ENCODE measurements around the gene THPO.

GRCh38 chr3:184372911-184373310 is 5.1 kb downstream of the THPO start:
- no peak for TF ChIP-seq EZH2 (IDR thresholded peaks at IDR 0.05)
- TF ChIP-seq CTCF (IDR thresholded peaks at IDR 0.05): no peak

All from neural progenitor cell (in vitro differentiated cells).